ENCODE measurements around the gene STC2. TPM values are rescaled to one million over a fixed set of nuclear protein-coding genes. Genes with fewer than 3 reads are reported as not detected.

STC2 gene
- total RNA-seq, 4 donors from 2014 or later = 0.90 to 3.9 (median 1.2) TPM

DNA sequence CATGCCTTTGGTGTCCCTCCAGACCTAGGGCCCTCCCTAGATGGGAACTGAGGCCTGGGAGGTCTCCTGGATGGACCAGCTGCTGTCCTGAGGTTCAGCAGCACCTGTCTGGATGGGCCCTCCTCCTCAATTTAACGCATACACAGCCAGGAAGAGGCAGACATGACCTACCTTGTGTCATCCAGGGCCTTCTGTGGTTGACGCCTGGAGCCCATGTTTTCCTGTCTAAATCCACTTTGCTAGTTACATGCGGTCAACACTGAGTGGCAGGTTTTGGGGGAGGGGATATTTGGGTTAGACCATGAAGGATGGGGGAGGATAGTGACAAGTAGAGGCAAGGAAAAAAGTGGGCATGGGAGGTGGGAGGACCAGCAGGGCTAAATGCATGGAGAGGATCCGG, 3.1 kb upstream of the STC2 start:
- Histone ChIP-seq H3K9me3 (no peaks in the 10 kb centered on the region), H3K36me3 (no peaks in the 10 kb centered on the region), H3K27ac (no peak overlapping the region), H3K4me1 (peaks cover 0 to 37% (median 28%) of the 10 kb centered on the region in 4 donors), H3K4me3 (no peak overlapping the region), H3K27me3 (peaks cover 0 to 54% of the 10 kb centered on the region in 2 donors)
- no peak for DNase-seq (ENCODE audit: low spot score in 2 of 2)
- WGBS, 2 donors = 88 to 95% methylated on average over 4 of the region's 4 CpGs
- TF ChIP-seq POLR2A (IDR thresholded peaks at IDR 0.05) (no peak), EP300 (IDR thresholded peaks at IDR 0.05) (no peak)
- TF ChIP-seq, protein P1, sequence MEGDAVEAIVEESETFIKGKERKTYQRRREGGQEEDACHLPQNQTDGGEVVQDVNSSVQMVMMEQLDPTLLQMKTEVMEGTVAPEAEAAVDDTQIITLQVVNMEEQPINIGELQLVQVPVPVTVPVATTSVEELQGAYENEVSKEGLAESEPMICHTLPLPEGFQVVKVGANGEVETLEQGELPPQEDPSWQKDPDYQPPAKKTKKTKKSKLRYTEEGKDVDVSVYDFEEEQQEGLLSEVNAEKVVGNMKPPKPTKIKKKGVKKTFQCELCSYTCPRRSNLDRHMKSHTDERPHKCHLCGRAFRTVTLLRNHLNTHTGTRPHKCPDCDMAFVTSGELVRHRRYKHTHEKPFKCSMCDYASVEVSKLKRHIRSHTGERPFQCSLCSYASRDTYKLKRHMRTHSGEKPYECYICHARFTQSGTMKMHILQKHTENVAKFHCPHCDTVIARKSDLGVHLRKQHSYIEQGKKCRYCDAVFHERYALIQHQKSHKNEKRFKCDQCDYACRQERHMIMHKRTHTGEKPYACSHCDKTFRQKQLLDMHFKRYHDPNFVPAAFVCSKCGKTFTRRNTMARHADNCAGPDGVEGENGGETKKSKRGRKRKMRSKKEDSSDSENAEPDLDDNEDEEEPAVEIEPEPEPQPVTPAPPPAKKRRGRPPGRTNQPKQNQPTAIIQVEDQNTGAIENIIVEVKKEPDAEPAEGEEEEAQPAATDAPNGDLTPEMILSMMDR (IDR thresholded peaks at IDR 0.05) = no peak

DNA sequence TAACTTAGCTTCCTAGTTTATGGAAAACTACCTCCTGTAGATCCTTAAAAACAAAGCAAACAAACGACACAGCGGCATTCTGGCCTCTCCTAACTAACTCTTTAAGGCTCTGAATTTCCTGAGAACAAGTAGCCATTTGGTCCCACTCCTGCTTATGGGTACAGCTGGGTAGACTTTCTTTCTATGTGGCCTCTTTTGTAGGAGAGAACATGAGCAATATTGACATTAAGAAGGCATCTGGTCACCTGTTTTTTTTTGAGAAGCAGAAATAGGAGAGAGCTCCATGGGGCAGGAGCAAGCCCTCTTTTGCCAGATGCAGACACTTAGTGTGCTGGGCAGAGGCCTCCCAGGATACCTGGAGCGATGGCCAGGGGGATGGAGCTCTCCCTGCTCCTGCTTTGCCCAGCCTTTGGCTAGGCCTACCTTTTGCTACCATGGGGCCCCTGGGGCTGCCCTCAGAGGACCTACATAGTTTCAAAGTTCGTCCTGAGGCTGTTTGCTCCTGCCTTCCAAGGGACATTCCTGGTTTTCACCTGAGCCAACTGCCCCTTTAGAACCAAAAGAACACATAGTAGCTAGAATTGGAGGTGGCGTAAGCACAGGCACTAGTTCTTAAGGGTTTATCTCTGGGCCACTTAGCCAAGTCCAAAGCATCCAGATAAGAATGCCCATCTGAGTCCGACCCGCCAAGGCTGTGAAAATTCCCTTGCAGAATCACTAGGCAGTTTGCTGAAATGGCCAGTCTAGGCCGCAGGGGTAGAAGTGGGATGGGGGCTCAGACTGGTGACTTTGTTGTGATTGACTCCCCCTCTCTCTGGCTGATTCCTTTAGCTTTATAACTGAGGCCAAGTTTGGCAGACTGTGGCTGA, 2.4 kb upstream of the STC2 start:
- H3K4me3 ChIP-seq = no peak overlapping the region
- H3K27ac ChIP-seq = no peak overlapping the region
- 79 to 87% methylated on average over 8 of the region's 8 CpGs for WGBS, 2 donors
- H3K27me3 ChIP-seq = peaks cover 0 to 61% of the 10 kb centered on the region in 2 donors
- TF ChIP-seq POLR2A (IDR thresholded peaks at IDR 0.05) = no peak
- TF ChIP-seq, protein P1 (IDR thresholded peaks at IDR 0.05) = no peak
- TF ChIP-seq EP300 (IDR thresholded peaks at IDR 0.05) = no peak
- H3K4me1 ChIP-seq = peaks cover 0 to 38% (median 28%) of the 10 kb centered on the region in 4 donors
- DNase-seq (ENCODE audit: low spot score in 2 of 2) = no peak
- H3K36me3 ChIP-seq = no peaks in the 10 kb centered on the region
- no peaks in the 10 kb centered on the region for H3K9me3 ChIP-seq

DNA sequence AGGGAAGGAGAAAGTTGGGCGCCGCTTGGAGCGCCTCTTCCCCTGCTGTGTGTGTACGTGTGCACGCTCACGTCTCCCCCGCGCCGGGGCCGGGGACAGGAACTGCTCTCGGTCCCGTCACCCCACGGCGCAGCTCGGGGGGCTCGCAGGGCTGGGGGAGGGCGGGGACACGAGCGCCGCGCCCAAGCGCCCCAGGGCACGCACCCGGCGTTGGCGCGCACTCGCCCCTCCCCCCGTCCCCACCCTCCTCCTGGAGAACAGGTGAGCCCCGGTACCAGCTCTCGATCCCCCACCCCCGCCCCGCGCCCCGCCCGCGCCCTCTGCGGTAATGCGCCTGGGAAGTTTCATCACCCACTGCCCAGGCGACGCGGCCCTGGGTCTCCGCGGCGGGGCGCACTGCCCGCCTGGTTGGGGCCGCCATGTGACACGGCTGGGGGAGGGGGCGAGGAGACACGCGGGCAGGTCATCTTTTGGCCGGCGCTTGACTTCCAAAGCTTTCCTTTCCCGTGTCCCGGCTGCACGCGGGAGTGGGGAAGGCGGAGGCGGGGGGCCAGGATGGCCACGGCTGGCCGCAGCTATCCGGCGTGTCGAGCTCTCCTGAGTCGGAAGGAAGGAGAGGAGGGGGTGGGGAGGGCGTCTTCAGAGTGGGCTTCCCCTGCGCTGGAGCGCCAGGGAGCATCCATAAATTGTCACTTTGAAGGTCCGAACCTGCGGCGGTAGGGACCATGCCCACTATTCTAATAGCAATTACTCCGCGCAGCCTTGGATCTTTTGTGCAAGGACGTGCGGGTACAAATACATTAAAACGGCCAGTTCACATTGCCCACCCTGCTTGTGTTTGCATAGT, 1.5 kb upstream of the STC2 start:
- Histone ChIP-seq H3K27ac (no peak overlapping the region), H3K27me3 (peaks cover 0 to 69% of the 10 kb centered on the region in 2 donors), H3K4me3 (peak overlapping the region in 2 of 4 donors; percentile 22 to 47), H3K4me1 (peaks cover 0 to 38% (median 28%) of the 10 kb centered on the region in 4 donors), H3K36me3 (no peaks in the 10 kb centered on the region), H3K9me3 (no peaks in the 10 kb centered on the region)
- TF ChIP-seq EP300 (IDR thresholded peaks at IDR 0.05) (no peak), POLR2A (IDR thresholded peaks at IDR 0.05) (no peak)
- TF ChIP-seq, protein P1 (IDR thresholded peaks at IDR 0.05) = no peak
- DNase-seq (ENCODE audit: low spot score in 2 of 2) = no peak
- 9 to 10% methylated on average over 38 to 73 of the region's 77 CpGs for WGBS, 2 donors

DNA sequence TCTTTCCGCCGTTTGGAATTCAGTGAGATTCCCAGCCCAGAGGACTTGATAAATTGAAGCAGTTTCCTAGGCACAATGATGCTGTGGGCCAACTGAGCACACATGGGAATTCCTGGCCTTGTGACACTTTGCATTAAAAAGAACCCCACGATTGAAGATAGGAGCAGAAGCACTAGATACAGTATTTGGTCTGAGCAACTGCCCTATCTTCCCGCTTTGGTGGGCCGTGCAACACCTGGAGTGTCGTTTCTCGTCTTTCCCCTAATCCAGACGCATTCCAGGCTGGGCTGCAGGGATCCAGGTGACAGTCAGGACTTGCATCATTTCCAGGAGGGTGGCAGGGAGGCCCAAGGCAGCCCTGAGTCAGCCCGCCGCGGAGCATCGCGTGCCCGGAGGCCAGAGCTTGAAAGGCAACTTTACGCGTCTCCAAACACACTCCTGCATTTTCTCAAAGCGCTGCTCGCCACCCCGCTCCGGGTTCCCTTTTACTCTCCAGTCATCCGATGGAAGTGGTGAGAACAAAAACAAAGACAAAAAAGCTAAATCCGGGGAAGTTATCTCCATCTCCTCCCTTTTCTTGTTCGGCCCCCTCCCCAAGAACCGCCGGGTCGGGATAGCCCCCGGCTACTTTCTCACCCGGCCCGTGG, 753 bp upstream of the STC2 start:
- no peak overlapping the region for H3K27ac ChIP-seq

More for the DNA sequence above, 753 bp upstream of the STC2 start:
- DNase-seq (ENCODE audit: low spot score in 2 of 2) = no peak
- no peak for TF ChIP-seq POLR2A (IDR thresholded peaks at IDR 0.05)
- TF ChIP-seq, protein P1 (IDR thresholded peaks at IDR 0.05) = no peak
- TF ChIP-seq EP300 (IDR thresholded peaks at IDR 0.05) = no peak
- peak overlapping the region; percentile 11 to 47 (median 31) for H3K4me3 ChIP-seq
- no peaks in the 10 kb centered on the region for H3K9me3 ChIP-seq
- WGBS, 2 donors = 2% methylated on average over 24 to 29 of the region's 29 CpGs
- H3K36me3 ChIP-seq = no peaks in the 10 kb centered on the region
- peaks cover 0 to 70% of the 10 kb centered on the region in 2 donors for H3K27me3 ChIP-seq
- peaks cover 0 to 42% (median 28%) of the 10 kb centered on the region in 4 donors for H3K4me1 ChIP-seq
